ENCODE results near the gene IFI44.

The IFI44 gene

DNA sequence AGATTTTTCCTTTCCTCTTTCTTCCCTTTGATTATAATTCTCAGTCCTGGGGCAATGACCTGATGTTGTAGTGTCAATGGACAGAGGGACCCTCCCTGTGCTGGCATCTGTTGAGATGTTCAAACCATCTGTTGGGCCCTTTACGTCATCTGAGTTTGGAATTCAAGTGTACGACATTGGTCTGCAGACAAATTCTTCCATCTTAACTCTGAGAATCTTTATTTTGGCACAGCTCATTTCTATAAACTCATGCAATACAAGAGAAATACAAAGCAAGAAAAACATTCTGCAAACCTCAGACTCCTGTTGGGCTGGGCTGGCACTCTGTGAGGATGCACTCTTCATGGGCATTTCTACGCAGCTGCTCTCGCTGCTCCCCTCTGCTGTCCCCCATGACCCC lies 54.2 kb downstream of the IFI44 start:
- H3K4me3 ChIP-seq (ENCODE audit: low read depth, low read length): no peak overlapping the region
- no peaks in the 10 kb centered on the region for H3K27me3 ChIP-seq (replicated peaks)
- no peak for DNase-seq
- in situ Hi-C loops (cut with HindIII; ENCODE audit: low pct_ligation_motif_present, low sequenced_read_pairs): no loop called here
- H3K36me3 ChIP-seq (replicated peaks): no peaks in the 10 kb centered on the region
- H3K27ac ChIP-seq: no peak overlapping the region
- TF ChIP-seq, protein P1, sequence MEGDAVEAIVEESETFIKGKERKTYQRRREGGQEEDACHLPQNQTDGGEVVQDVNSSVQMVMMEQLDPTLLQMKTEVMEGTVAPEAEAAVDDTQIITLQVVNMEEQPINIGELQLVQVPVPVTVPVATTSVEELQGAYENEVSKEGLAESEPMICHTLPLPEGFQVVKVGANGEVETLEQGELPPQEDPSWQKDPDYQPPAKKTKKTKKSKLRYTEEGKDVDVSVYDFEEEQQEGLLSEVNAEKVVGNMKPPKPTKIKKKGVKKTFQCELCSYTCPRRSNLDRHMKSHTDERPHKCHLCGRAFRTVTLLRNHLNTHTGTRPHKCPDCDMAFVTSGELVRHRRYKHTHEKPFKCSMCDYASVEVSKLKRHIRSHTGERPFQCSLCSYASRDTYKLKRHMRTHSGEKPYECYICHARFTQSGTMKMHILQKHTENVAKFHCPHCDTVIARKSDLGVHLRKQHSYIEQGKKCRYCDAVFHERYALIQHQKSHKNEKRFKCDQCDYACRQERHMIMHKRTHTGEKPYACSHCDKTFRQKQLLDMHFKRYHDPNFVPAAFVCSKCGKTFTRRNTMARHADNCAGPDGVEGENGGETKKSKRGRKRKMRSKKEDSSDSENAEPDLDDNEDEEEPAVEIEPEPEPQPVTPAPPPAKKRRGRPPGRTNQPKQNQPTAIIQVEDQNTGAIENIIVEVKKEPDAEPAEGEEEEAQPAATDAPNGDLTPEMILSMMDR (IDR thresholded peaks at IDR 0.05; ENCODE audit: low read depth, low read length, missing control alignments): no peak

DNA sequence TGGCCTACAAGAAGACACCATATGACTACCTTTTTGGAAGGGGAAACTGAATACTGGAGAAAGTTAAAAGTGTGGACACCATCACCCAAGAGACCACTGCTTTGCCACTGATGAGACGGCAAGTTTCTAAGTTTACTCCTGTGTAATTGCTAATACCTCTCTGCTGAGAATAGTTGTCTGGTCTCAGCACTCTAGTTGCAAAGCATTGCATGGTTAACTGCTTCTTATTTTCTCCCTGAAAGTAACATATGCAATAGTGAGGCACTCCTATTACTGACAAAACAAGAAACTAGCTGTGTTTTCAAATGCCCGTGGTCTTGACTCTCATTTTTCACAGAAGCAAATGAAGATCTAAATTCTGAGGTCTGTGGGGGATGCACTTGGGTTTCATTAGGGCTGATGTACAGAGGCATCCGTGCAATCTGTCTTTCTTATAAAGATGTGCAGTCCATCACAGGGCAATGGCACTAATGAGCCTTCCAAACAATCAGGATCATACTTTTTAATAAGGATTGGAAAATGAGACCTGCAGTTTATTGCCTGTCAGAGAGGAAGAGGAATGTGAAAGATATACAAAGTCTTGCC lies 62.9 kb downstream of the IFI44 start:
- H3K4me3 ChIP-seq (ENCODE audit: low read depth, low read length): no peak overlapping the region
- TF ChIP-seq, protein P1 (IDR thresholded peaks at IDR 0.05; ENCODE audit: low read depth, low read length, missing control alignments): no peak
- H3K27me3 ChIP-seq (replicated peaks): no peaks in the 10 kb centered on the region
- H3K36me3 ChIP-seq (replicated peaks): no peaks in the 10 kb centered on the region
- H3K27ac ChIP-seq: no peak overlapping the region
- DNase-seq: no peak
- in situ Hi-C loops (cut with HindIII; ENCODE audit: low pct_ligation_motif_present, low sequenced_read_pairs): no loop called here

DNA sequence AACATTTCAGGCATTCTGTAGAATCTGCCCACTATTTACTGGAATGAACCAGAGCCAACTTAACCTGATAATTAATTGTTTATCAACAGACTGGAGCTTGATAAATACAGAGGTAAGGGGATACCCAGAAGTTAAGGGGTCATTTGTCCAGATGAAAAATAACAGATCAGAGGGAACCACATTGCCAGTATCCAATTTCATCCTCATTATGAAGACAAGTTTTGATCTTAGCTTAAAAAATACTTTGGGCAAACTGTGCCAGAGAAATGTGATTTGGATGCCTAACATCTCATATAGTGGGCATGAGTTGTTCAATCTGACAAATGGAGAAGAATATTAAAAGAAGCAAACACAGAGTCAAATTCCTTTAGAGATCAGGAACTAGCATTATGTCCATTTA lies 63.7 kb downstream of the IFI44 start:
- no peak for DNase-seq
- in situ Hi-C loops (cut with HindIII; ENCODE audit: low pct_ligation_motif_present, low sequenced_read_pairs): no loop called here
- Histone ChIP-seq H3K27ac (no peak overlapping the region), H3K27me3 (replicated peaks) (no peaks in the 10 kb centered on the region), H3K4me3 (ENCODE audit: low read depth, low read length) (no peak overlapping the region), H3K36me3 (replicated peaks) (no peaks in the 10 kb centered on the region)
- TF ChIP-seq, protein P1 (IDR thresholded peaks at IDR 0.05; ENCODE audit: low read depth, low read length, missing control alignments): no peak

All from brain microvascular endothelial cell (primary cell).